Sciatic nerve (tissue), 1 donor: ENCODE data around the gene GARNL3. TPM values are rescaled to one million over a fixed set of nuclear protein-coding genes. Genes with fewer than 3 reads are reported as not detected.

Source experiments
- total RNA-seq: library from RNA; stranded (reverse); fragmentation: NEBNext Ultra II Directional; extraction: Animal tissue kit (Norgen Biotek cat#: 25700); gene quantifications from one replicate; pipeline ENCODE4 v1.2.1, GENCODE V29; 2021
- donor health status: DM: no; HTN: no; CAD: no.

GARNL3 gene
- total RNA-seq, 1 donor from 2014 or later = 33.7 TPM

Other genes with a start within 250 kb of the GARNL3 start
- gene ANGPTL2, start 142.1 kb upstream of the GARNL3 start, total RNA-seq = 46.4 TPM
- 22.5 TPM for gene SLC2A8, start 132.4 kb downstream of the GARNL3 start, total RNA-seq
- gene ZNF79, start 159.6 kb downstream of the GARNL3 start, total RNA-seq = 12.8 TPM
- 894 TPM for gene RPL12, start 186.6 kb downstream of the GARNL3 start, total RNA-seq
- 27.0 TPM for gene LRSAM1, start 186.7 kb downstream of the GARNL3 start, total RNA-seq